HG03175 (cell line): ENCODE measurements around the gene VIPAS39.
A peak's percentile ranks its signal among the peaks of the same experiment; 100 is the strongest.
"Not testable (repeated sequence)": the region's sequence is repeated elsewhere in the genome, so short reads cannot be mapped to it uniquely, and the experiment has no call there.

ENCODE experiments used
- ATAC-seq: cut with Tn5 transposase; IDR thresholded peaks from one replicate; pipeline ENCODE4 v1.9.1; 2021; ENCODE audit warnings: mild to moderate bottlenecking, moderate library complexity; ENCODE audit not compliant: unreplicated experiment

The VIPAS39 gene

GRCh38 chr14:77470224-77470870, 12.9 kb upstream of the VIPAS39 start:
- no peak for ATAC-seq

- no peak for ATAC-seq
Observed at GRCh38 chr14:77469539-77469938, 12.1 kb upstream of the VIPAS39 start.

- no peak for ATAC-seq
Observed at GRCh38 chr14:77469067-77469505, 11.7 kb upstream of the VIPAS39 start.

GRCh38 chr14:77467801-77468200, 10.4 kb upstream of the VIPAS39 start:
- ATAC-seq: no peak

GRCh38 chr14:77459072-77459723, 1.8 kb upstream of the VIPAS39 start:
- no peak for ATAC-seq

- peak; percentile 27 for ATAC-seq
Observed at GRCh38 chr14:77458249-77458950, 999 bp upstream of the VIPAS39 start.

- peak; percentile 21 for ATAC-seq
Observed at GRCh38 chr14:77457115-77457521, 283 bp downstream of the VIPAS39 start.

- no peak for ATAC-seq
Observed at GRCh38 chr14:77455966-77456640, 1.3 kb downstream of the VIPAS39 start.

GRCh38 chr14:77442196-77442595, 15.2 kb downstream of the VIPAS39 start:
- no peak for ATAC-seq

- ATAC-seq: no peak
Observed at GRCh38 chr14:77439861-77440260, 17.5 kb downstream of the VIPAS39 start.

- no peak for ATAC-seq
Observed at GRCh38 chr14:77438596-77438995, 18.8 kb downstream of the VIPAS39 start.

GRCh38 chr14:77436042-77436441, 21.4 kb downstream of the VIPAS39 start:
- no peak for ATAC-seq

- ATAC-seq: no peak
Observed at GRCh38 chr14:77426396-77426795, 31.0 kb downstream of the VIPAS39 start.

- no peak for ATAC-seq
Observed at GRCh38 chr14:77424862-77425261, 32.5 kb downstream of the VIPAS39 start.

GRCh38 chr14:77423423-77423822, 34.0 kb downstream of the VIPAS39 start, which contains the start of gene NOXRED1:
TSS of gene NOXRED1 (minus strand) at chr14:77423523. CDS start at chr14:77422889, 634 bp downstream.
- ATAC-seq: no peak

GRCh38 chr14:77421201-77421600, 36.2 kb downstream of the VIPAS39 start:
- ATAC-seq: no peak

GRCh38 chr14:77416836-77417235, 40.6 kb downstream of the VIPAS39 start:
- no peak for ATAC-seq

GRCh38 chr14:77416098-77416497, 41.3 kb downstream of the VIPAS39 start:
- not testable (repeated sequence) for ATAC-seq

GRCh38 chr14:77415403-77416030, 41.9 kb downstream of the VIPAS39 start:
- not testable (repeated sequence) for ATAC-seq

GRCh38 chr14:77409131-77409533, 48.3 kb downstream of the VIPAS39 start:
- no peak for ATAC-seq

- ATAC-seq: no peak
Observed at GRCh38 chr14:77407158-77407557, 50.2 kb downstream of the VIPAS39 start.
